Esophagus muscularis mucosa (tissue), 4 donors: Measurements from ENCODE around the gene P2RX7. TPM values are rescaled to one million over a fixed set of nuclear protein-coding genes. Genes with fewer than 3 reads are reported as not detected.
"Not testable (repeated sequence)": the region's sequence is repeated elsewhere in the genome, so short reads cannot be mapped to it uniquely, and the experiment has no call there.

Source experiments
- DNase-seq: peaks from one replicate; pipeline ENCODE4 v3.0.0-alpha.2; 2017; ENCODE audit errors: extremely low spot score
- H3K27ac ChIP-seq, 4 donors: fragments of 200-600 bp; sonication (generic); replicated peaks in 1 of 4; 1 replicate in 3 of 4; 2 replicates in 1 of 4; pipeline ENCODE4 v1.5.1; 2016 to 2019; ENCODE audit warnings: mild to moderate bottlenecking in 1 of 4
- H3K27me3 ChIP-seq, 4 donors: fragments of 200-600 bp; sonication (generic); one replicate each; pipeline versions ENCODE4 v1.5.1 to v1.6.0; 2016 to 2019
- H3K36me3 ChIP-seq, 4 donors: fragments of 200-600 bp; sonication (generic); one replicate each; pipeline ENCODE4 v1.5.1; 2016 to 2019
- H3K4me1 ChIP-seq, 4 donors: fragments of 200-600 bp; sonication (generic); one replicate each; pipeline ENCODE4 v1.5.1; 2016 to 2019
- H3K4me3 ChIP-seq, 4 donors: fragments of 200-600 bp; sonication (generic); 1 replicate in 2 of 4; 2 replicates in 2 of 4; pipeline ENCODE4 v1.5.1; 2016 to 2019; ENCODE audit warnings: mild to moderate bottlenecking in 4 of 4, moderate library complexity in 1 of 4
- H3K9me3 ChIP-seq, 4 donors: fragments of 200-600 bp; sonication (generic); 1 replicate in 3 of 4; 2 replicates in 1 of 4; pipeline ENCODE4 v1.5.1; 2016 to 2019
- CTCF ChIP-seq, 3 experiments: fragments of 200-600 bp in 2 of 3; fragments of 450-650 bp in 1 of 3; sonication (generic) in 2 of 3; IDR thresholded peaks; one replicate each; pipeline ENCODE4 v1.5.1; 2017 to 2019; ENCODE audit warnings: antibody characterized with exemption in 3 of 3, mild to moderate bottlenecking in 2 of 3, moderate library complexity in 1 of 3
- EP300 ChIP-seq: sonication (generic); formaldehyde crosslinking; IDR thresholded peaks from one replicate; pipeline ENCODE4 v1.6.1; 2017; ENCODE audit warnings: antibody characterized with exemption
- POLR2A ChIP-seq: fragments of 450-650 bp; IDR thresholded peaks from one replicate; pipeline ENCODE4 v1.6.1; 2017; ENCODE audit warnings: antibody characterized with exemption, moderate library complexity, mild to moderate bottlenecking, low read depth
- POLR2AphosphoS5 ChIP-seq, 2 donors: sonication (generic); formaldehyde crosslinking; IDR thresholded peaks; one replicate each; pipeline ENCODE4 v1.6.1; 2017; ENCODE audit warnings: antibody characterized with exemption in 2 of 2
- WGBS: methylation state at CpG from one replicate; pipeline ENCODE4 v1.1.5; 2018; 5-methylcytosine and 5-hydroxymethylcytosine counted together
- intact Hi-C: fragments of 100-400 bp; cut with DNase I; formaldehyde crosslinking; loops from one replicate; pipeline ENCODE4 v1.15.1; 2023
- total RNA-seq, 4 donors: library from RNA; depleted of rRNA; stranded (reverse); fragments of >200 nt; gene quantifications; one replicate each; pipeline versions ENCODE4 v1.1.0 to v1.2.1, GENCODE V29; 2016

Gene P2RX7
- total RNA-seq, 4 donors from 2014 or later = 1.5 to 4.3 (median 2.7) TPM

- no peak overlapping the region for H3K4me3 ChIP-seq
- TF ChIP-seq POLR2AphosphoS5 (IDR thresholded peaks at IDR 0.05) (no peak), POLR2A (no peak), CTCF (IDR thresholded peaks at IDR 0.05) (no peak), EP300 (no peak)
- no peaks in the 10 kb centered on the region for H3K4me1 ChIP-seq
- intact Hi-C loops = no loop called here
- no peak overlapping the region for H3K27ac ChIP-seq
- H3K36me3 ChIP-seq = peaks cover 0 to 12% (median 0%) of the 10 kb centered on the region in 4 donors
- WGBS = 81% methylated on average over 14 of the region's 14 CpGs
- H3K9me3 ChIP-seq = peaks cover 0 to 7% (median 0%) of the 10 kb centered on the region in 4 donors
- H3K27me3 ChIP-seq = no peaks in the 10 kb centered on the region
- DNase-seq = no peak
Measured at GRCh38 chr12:121154793-121155375, 22.2 kb downstream of the P2RX7 start.

GRCh38 chr12:121156365-121156764 is 23.7 kb downstream of the P2RX7 start:
- Histone ChIP-seq H3K4me3 (no peak overlapping the region), H3K9me3 (peaks cover 0 to 7% (median 0%) of the 10 kb centered on the region in 4 donors), H3K36me3 (peaks cover 0 to 18% (median 0%) of the 10 kb centered on the region in 4 donors), H3K27ac (no peak overlapping the region), H3K4me1 (no peaks in the 10 kb centered on the region), H3K27me3 (no peaks in the 10 kb centered on the region)
- TF ChIP-seq CTCF (IDR thresholded peaks at IDR 0.05) (no peak), EP300 (no peak), POLR2AphosphoS5 (IDR thresholded peaks at IDR 0.05) (no peak), POLR2A (no peak)
- intact Hi-C loops = no loop called here
- DNase-seq = no peak
- WGBS = 89% methylated on average over 5 of the region's 5 CpGs

- Histone ChIP-seq H3K27ac (no peak overlapping the region), H3K27me3 (no peaks in the 10 kb centered on the region), H3K9me3 (peaks cover 0 to 7% (median 0%) of the 10 kb centered on the region in 4 donors), H3K36me3 (peaks cover 0 to 27% (median 0%) of the 10 kb centered on the region in 4 donors), H3K4me1 (no peaks in the 10 kb centered on the region), H3K4me3 (no peak overlapping the region)
- TF ChIP-seq POLR2AphosphoS5 (IDR thresholded peaks at IDR 0.05) (no peak), CTCF (IDR thresholded peaks at IDR 0.05) (no peak), EP300 (no peak), POLR2A (no peak)
- no peak for DNase-seq
- intact Hi-C loops = no loop called here
- 95% methylated on average over 2 of the region's 3 CpGs for WGBS
Measured at GRCh38 chr12:121158085-121158484, 25.4 kb downstream of the P2RX7 start.

GRCh38 chr12:121158728-121159351 is 26.2 kb downstream of the P2RX7 start:
- intact Hi-C loops, H3K9me3 ChIP-seq, H3K4me1 ChIP-seq, H3K27ac ChIP-seq, DNase-seq, H3K4me3 ChIP-seq, H3K27me3 ChIP-seq: not testable (repeated sequence)
- WGBS = 88% methylated on average over 5 of the region's 5 CpGs
- peaks cover 0 to 28% (median 0%) of the 10 kb centered on the region in 4 donors for H3K36me3 ChIP-seq

GRCh38 chr12:121159467-121160307 is 27.0 kb downstream of the P2RX7 start:
- TF ChIP-seq EP300 = no peak
- TF ChIP-seq POLR2A = no peak
- no peak for TF ChIP-seq POLR2AphosphoS5 (IDR thresholded peaks at IDR 0.05)
- no peak for TF ChIP-seq CTCF (IDR thresholded peaks at IDR 0.05)
- no peak overlapping the region for H3K4me3 ChIP-seq
- H3K27ac ChIP-seq = no peak overlapping the region
- peaks cover 0 to 34% (median 2%) of the 10 kb centered on the region in 4 donors for H3K36me3 ChIP-seq
- DNase-seq = no peak
- intact Hi-C loops = no loop called here
- peaks cover 0 to 7% (median 0%) of the 10 kb centered on the region in 4 donors for H3K9me3 ChIP-seq
- no peaks in the 10 kb centered on the region for H3K4me1 ChIP-seq
- 82% methylated on average over 7 of the region's 7 CpGs for WGBS
- no peaks in the 10 kb centered on the region for H3K27me3 ChIP-seq
